Suprapubic skin (tissue), 4 donors: ENCODE results near the gene USP47. TPM values are rescaled to one million over a fixed set of nuclear protein-coding genes. Genes with fewer than 3 reads are reported as not detected.

Experiments
- DNase-seq, 2 donors: peaks; one replicate each; pipeline ENCODE4 v3.0.0-alpha.2; 2019; ENCODE audit warnings: low spot score in 2 of 2
- H3K27ac ChIP-seq: fragments of 200-600 bp; sonication (generic); one replicate; pipeline ENCODE4 v1.5.1; 2019
- H3K27me3 ChIP-seq: fragments of 200-600 bp; sonication (generic); one replicate; pipeline ENCODE4 v1.5.1; 2019
- H3K36me3 ChIP-seq: fragments of 200-600 bp; sonication (generic); one replicate; pipeline ENCODE4 v1.5.1; 2019
- H3K4me1 ChIP-seq: fragments of 200-600 bp; sonication (generic); one replicate; pipeline ENCODE4 v1.5.1; 2019
- H3K4me3 ChIP-seq: fragments of 200-600 bp; sonication (generic); one replicate; pipeline ENCODE4 v1.5.1; 2019; ENCODE audit warnings: mild to moderate bottlenecking
- H3K9me3 ChIP-seq: fragments of 200-600 bp; sonication (generic); one replicate; pipeline ENCODE4 v1.5.1; 2019
- CTCF ChIP-seq, 2 donors: fragments of 200-600 bp in 1 of 2; fragments of 450-650 bp in 1 of 2; sonication (generic) in 1 of 2; IDR thresholded peaks; one replicate each; pipeline ENCODE4 v1.5.1; 2016 to 2019; ENCODE audit warnings: antibody characterized with exemption in 2 of 2, mild to moderate bottlenecking in 1 of 2, moderate library complexity in 1 of 2
- EP300 ChIP-seq: sonication (generic); formaldehyde crosslinking; IDR thresholded peaks from one replicate; pipeline ENCODE4 v1.6.1; 2017; ENCODE audit warnings: antibody characterized with exemption
- POLR2A ChIP-seq, 2 donors: fragments of 450-650 bp; IDR thresholded peaks; one replicate each; pipeline ENCODE4 v1.6.1; 2017; ENCODE audit warnings: antibody characterized with exemption in 2 of 2, mild to moderate bottlenecking in 2 of 2, moderate library complexity in 2 of 2
- POLR2AphosphoS5 ChIP-seq, 3 donors: sonication (generic); formaldehyde crosslinking; IDR thresholded peaks; one replicate each; pipeline ENCODE4 v1.6.1; 2017; ENCODE audit warnings: antibody characterized with exemption in 3 of 3
- WGBS: methylation state at CpG from one replicate; pipeline ENCODE4 v1.1.5; 2018; 5-methylcytosine and 5-hydroxymethylcytosine counted together
- total RNA-seq, 4 donors: library from RNA; depleted of rRNA; stranded (reverse); fragments of >200 nt; gene quantifications; one replicate each; pipeline ENCODE4 v1.1.0, GENCODE V29; 2016

USP47 gene
- total RNA-seq, 4 donors from 2014 or later: 56.0 to 102 (median 72.2) TPM

DNA sequence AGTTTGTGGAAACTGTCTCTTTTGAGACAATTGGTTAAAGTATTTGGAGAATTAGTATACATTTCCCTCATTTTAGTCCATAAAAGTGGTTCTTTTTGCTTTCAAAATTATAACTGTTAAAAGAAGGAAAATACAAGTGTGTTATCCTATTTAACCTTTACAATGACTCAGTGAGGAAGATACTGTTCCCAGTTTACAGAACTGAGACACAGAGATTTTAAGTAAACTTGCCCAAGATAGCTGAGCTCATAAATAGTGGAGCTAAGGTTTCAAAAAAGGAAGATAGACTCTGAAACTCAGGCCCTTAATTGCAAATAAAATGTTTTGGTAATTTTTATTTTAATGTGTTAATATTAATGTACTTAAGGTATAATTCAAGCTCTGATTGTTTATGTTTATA is 107.7 kb downstream of the USP47 start:
- H3K36me3 ChIP-seq: peaks cover 55% of the 10 kb centered on the region
- DNase-seq: no peak
- no peaks in the 10 kb centered on the region for H3K9me3 ChIP-seq
- no peak overlapping the region for H3K4me3 ChIP-seq
- no peak overlapping the region for H3K27ac ChIP-seq
- H3K27me3 ChIP-seq: no peaks in the 10 kb centered on the region
- H3K4me1 ChIP-seq: no peaks in the 10 kb centered on the region
- TF ChIP-seq POLR2AphosphoS5 (IDR thresholded peaks at IDR 0.05) (no peak), POLR2A (IDR thresholded peaks at IDR 0.05) (no peak), CTCF (IDR thresholded peaks at IDR 0.05) (no peak), EP300 (no peak)

DNA sequence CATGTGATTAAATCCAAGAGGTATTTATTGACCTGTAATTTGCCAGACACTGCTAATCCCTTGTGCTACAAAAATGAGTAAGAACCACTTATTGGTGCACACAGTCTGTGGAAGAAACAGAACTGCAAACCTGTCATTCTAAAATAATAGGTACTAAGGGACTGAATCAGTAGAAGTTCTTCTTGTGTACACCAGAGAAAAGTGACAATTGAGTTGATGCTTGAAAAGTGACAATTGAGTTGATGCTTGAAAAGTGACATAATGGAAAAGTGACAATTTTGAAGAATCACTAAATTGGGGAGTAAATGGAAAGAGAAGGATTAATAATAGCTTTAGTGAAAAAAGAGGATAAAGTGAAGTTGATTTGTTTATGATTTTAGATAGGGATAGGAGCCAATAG is 110.3 kb downstream of the USP47 start:
- H3K9me3 ChIP-seq: no peaks in the 10 kb centered on the region
- DNase-seq: no peak
- no peak overlapping the region for H3K27ac ChIP-seq
- no peaks in the 10 kb centered on the region for H3K4me1 ChIP-seq
- no peak overlapping the region for H3K4me3 ChIP-seq
- H3K36me3 ChIP-seq: peaks cover 80% of the 10 kb centered on the region
- H3K27me3 ChIP-seq: no peaks in the 10 kb centered on the region
- TF ChIP-seq CTCF (IDR thresholded peaks at IDR 0.05) (no peak), EP300 (no peak), POLR2AphosphoS5 (IDR thresholded peaks at IDR 0.05) (no peak), POLR2A (IDR thresholded peaks at IDR 0.05) (no peak)

DNA sequence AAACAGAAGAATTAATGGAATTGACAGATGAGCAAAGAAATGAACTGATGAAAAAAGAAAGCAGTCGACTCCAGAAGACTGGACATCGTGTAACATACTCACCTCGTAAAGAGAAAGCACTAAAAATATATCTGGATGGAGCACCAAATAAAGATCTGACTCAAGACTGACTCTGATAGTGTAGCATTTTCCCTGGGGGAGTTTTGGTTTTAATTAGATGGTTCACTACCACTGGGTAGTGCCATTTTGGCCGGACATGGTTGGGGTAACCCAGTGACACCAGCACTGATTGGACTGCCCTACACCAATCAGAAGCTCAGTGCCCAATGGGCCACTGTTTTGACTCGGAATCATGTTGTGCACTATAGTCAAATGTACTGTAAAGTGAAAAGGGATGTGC is 114.2 kb downstream of the USP47 start:
- H3K4me3 ChIP-seq: no peak overlapping the region
- no peaks in the 10 kb centered on the region for H3K27me3 ChIP-seq
- peaks cover 70% of the 10 kb centered on the region for H3K36me3 ChIP-seq
- peaks cover 5% of the 10 kb centered on the region for H3K4me1 ChIP-seq
- TF ChIP-seq EP300 (no peak), POLR2AphosphoS5 (IDR thresholded peaks at IDR 0.05) (no peak), POLR2A (IDR thresholded peaks at IDR 0.05) (no peak), CTCF (IDR thresholded peaks at IDR 0.05) (no peak)
- no peak overlapping the region for H3K27ac ChIP-seq
- no peak for DNase-seq
- no peaks in the 10 kb centered on the region for H3K9me3 ChIP-seq
- WGBS: 90% methylated on average over 5 of the region's 5 CpGs

DNA sequence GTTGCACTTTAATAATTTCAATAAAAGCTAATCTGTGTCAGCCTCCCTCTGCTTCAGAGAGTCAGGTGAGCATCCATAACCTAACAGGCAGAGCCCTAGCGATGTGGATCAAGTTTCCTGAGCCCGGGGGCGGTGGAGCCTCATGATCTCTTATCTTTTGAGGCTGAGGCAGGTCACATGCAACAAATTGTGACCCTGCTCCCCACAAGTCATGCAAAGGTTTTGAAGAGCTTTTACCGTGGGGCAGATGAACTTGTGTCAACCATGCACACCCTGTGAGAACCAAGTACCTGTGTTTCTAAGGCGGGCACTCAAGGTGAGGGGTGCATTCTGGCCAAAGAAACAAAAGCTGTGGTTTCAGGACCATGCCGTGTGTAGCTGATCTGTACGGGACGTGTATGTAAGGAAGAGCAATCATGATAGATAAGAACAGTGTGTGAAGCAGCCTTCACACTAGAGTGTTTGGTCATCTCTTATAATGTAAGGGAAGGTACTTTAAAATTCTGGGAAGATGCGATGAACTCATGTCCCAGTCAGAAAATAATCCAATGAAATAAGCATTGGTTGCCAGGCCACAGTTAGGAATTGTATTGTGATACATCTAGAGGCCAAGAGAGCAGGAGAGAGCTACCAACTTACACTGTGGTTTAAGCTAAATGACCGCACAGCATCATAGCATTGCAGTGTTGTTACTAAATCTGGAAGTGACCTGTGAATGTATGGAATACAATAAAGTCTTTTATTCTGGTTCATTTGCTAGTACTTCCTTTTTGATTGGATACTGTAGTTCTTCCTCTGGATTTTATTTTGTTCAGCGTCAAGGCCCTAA is 116.8 kb downstream of the USP47 start:
- Histone ChIP-seq H3K27me3 (no peaks in the 10 kb centered on the region), H3K4me3 (no peak overlapping the region), H3K27ac (no peak overlapping the region), H3K9me3 (no peaks in the 10 kb centered on the region), H3K4me1 (peaks cover 5% of the 10 kb centered on the region), H3K36me3 (peaks cover 46% of the 10 kb centered on the region)
- DNase-seq: no peak
- 84% methylated on average over 11 of the region's 11 CpGs for WGBS
- TF ChIP-seq CTCF (IDR thresholded peaks at IDR 0.05) (no peak), POLR2AphosphoS5 (IDR thresholded peaks at IDR 0.05) (no peak), POLR2A (IDR thresholded peaks at IDR 0.05) (no peak), EP300 (no peak)

DNA sequence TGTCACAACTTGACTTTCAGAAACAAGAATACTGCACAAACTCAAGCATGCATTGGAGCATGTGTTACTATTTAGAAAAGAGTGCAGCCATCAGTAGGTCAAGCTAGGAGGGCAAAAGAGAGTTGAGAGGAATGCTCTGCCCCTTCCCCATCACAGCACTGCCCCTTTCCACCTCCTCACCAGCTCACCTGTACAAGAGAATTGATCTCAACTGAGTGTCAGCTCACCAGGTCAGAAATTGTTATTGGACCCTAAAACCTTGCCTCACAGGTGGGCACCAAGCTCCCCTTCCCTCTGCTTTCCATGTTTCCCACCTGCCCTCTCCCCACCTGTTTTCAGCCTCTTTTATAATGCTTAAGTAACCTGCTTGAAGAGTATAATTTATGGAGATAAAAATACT is 117.8 kb downstream of the USP47 start:
- DNase-seq: no peak

More for the DNA sequence above, 117.8 kb downstream of the USP47 start:
- Histone ChIP-seq H3K4me1 (peaks cover 10% of the 10 kb centered on the region), H3K9me3 (no peaks in the 10 kb centered on the region), H3K27me3 (no peaks in the 10 kb centered on the region), H3K4me3 (no peak overlapping the region), H3K27ac (no peak overlapping the region), H3K36me3 (peaks cover 36% of the 10 kb centered on the region)
- no peak for TF ChIP-seq POLR2AphosphoS5 (IDR thresholded peaks at IDR 0.05)
- no peak for TF ChIP-seq CTCF (IDR thresholded peaks at IDR 0.05)
- TF ChIP-seq EP300: no peak
- no peak for TF ChIP-seq POLR2A (IDR thresholded peaks at IDR 0.05)
